Natural killer cell (primary cell): ENCODE data around the gene NKX1-1. TPM values are rescaled to one million over a fixed set of nuclear protein-coding genes. Genes with fewer than 3 reads are reported as not detected.

Source experiments
- ATAC-seq, 3 donors: fragments of 150-1000 bp in 2 of 3; fragments of 200-7000 bp in 1 of 3; cut with Tn5 transposase; 1 replicate in 1 of 3; 2 replicates in 2 of 3; pipeline ENCODE4 v1.10.0; 2021; ENCODE audit warnings: mild to moderate bottlenecking in 2 of 3, moderate library complexity in 2 of 3
- DNase-seq, 2 donors: peaks; one replicate each; pipeline versions ENCODE4 v3.0.0 to v3.0.0-alpha.2; 2013 to 2021; ENCODE audit warnings: mixed read lengths in 1 of 2
- H3K27ac ChIP-seq: one replicate; pipeline ENCODE4 v1.5.1; 2013; ENCODE audit warnings: mild to moderate bottlenecking, low read length
- H3K27me3 ChIP-seq: one replicate; pipeline ENCODE4 v1.6.1; 2013; ENCODE audit warnings: low read length; ENCODE audit not compliant: control insufficient read depth, insufficient read depth
- H3K36me3 ChIP-seq: one replicate; pipeline ENCODE4 v1.6.1; 2013; ENCODE audit warnings: low read length; ENCODE audit not compliant: control insufficient read depth, insufficient read depth
- H3K4me1 ChIP-seq: one replicate; pipeline ENCODE4 v1.6.1; 2013; ENCODE audit warnings: low read length; ENCODE audit not compliant: control insufficient read depth, insufficient read depth
- H3K4me3 ChIP-seq: one replicate; pipeline ENCODE4 v1.5.1; 2013; ENCODE audit warnings: low read length
- H3K9me3 ChIP-seq: one replicate; pipeline ENCODE4 v1.6.1; 2013; ENCODE audit warnings: low read length; ENCODE audit not compliant: control insufficient read depth, insufficient read depth
- H3K27ac Mint-ChIP-seq, 2 donors: one replicate each; pipeline ENCODE4 v1.8.0; 2022; ENCODE audit warnings: mild to moderate bottlenecking in 2 of 2, mixed read lengths in 2 of 2, moderate library complexity in 1 of 2
- H3K27me3 Mint-ChIP-seq, 2 donors: one replicate each; pipeline ENCODE4 v1.8.0; 2022; ENCODE audit warnings: low read depth in 2 of 2, mixed read lengths in 2 of 2
- H3K36me3 Mint-ChIP-seq: one replicate; pipeline ENCODE4 v1.8.0; 2022; ENCODE audit warnings: mixed read lengths
- H3K4me1 Mint-ChIP-seq, 2 donors: one replicate each; pipeline ENCODE4 v1.8.0; 2022; ENCODE audit warnings: mixed read lengths in 2 of 2
- H3K4me3 Mint-ChIP-seq: one replicate; pipeline ENCODE4 v1.8.0; 2022; ENCODE audit warnings: mild to moderate bottlenecking, moderate library complexity, mixed read lengths
- H3K9me3 Mint-ChIP-seq, 2 donors: one replicate each; pipeline ENCODE4 v1.8.0; 2022; ENCODE audit warnings: mixed read lengths in 2 of 2
- WGBS: methylation state at CpG from one replicate; pipeline ENCODE4 v1.1.7; 2013; ENCODE audit warnings: missing lambda C conversion rate; ENCODE audit not compliant: insufficient coverage; 5-methylcytosine and 5-hydroxymethylcytosine counted together
- intact Hi-C: fragments of 100-400 bp; cut with micrococcal nuclease; formaldehyde crosslinking; loops from one replicate; pipeline ENCODE4 v1.14.2; 2022
- total RNA-seq, 4 donors: library from RNA; stranded (reverse); fragments of 120-200 nt in 1 of 4; gene quantifications; one replicate each; pipeline versions ENCODE4 v1.2.3 to v1.2.4, GENCODE V29; 2013 to 2022
- TF ChIP-seq, protein P1 (sequence below): fragments of 200-600 bp; IDR thresholded peaks from one replicate; pipeline ENCODE4 v1.8.0; 2022; ENCODE audit warnings: antibody characterized with exemption

The NKX1-1 gene
- total RNA-seq, 3 donors from 2014 or later (not counting 1 experiment from before 2014, with no cell fraction given) = not detected

DNA sequence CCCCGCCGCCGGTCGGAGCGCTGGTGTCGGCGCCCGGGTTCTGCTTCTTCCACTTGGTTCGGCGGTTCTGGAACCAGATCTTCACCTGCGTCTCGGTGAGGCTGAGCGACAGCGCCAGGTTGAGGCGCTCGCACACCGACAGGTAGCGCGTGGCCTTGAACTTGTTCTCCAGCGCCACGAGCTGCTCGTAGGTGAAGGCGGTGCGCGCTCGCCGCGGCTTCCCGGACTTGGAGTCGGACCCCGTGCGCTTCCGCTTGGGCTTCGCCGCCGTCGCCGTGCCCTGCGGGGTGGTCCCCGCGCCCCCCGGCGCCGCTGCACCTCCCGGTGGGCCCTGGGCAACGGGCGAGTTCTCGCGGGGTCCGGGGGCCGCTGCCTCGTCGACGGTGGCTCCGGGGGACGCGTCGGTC, 3.1 kb downstream of the NKX1-1 start:
- no peaks in the 10 kb centered on the region for H3K36me3 Mint-ChIP-seq
- ATAC-seq (no peak), DNase-seq (no peak)
- no peaks in the 10 kb centered on the region for H3K4me1 Mint-ChIP-seq
- H3K4me3 ChIP-seq = no peak overlapping the region
- H3K27me3 Mint-ChIP-seq = peaks cover 8 to 27% of the 10 kb centered on the region in 2 donors
- H3K4me3 Mint-ChIP-seq = no peak overlapping the region
- no peaks in the 10 kb centered on the region for H3K4me1 ChIP-seq
- WGBS = 12% methylated on average over 58 of the region's 58 CpGs
- peaks cover 35% of the 10 kb centered on the region for H3K27me3 ChIP-seq
- H3K27ac ChIP-seq = no peak overlapping the region
- peaks cover 10% of the 10 kb centered on the region for H3K9me3 ChIP-seq
- H3K27ac Mint-ChIP-seq = no peak overlapping the region
- no peaks in the 10 kb centered on the region for H3K36me3 ChIP-seq
- intact Hi-C loops = no loop called here
- TF ChIP-seq, protein P1, sequence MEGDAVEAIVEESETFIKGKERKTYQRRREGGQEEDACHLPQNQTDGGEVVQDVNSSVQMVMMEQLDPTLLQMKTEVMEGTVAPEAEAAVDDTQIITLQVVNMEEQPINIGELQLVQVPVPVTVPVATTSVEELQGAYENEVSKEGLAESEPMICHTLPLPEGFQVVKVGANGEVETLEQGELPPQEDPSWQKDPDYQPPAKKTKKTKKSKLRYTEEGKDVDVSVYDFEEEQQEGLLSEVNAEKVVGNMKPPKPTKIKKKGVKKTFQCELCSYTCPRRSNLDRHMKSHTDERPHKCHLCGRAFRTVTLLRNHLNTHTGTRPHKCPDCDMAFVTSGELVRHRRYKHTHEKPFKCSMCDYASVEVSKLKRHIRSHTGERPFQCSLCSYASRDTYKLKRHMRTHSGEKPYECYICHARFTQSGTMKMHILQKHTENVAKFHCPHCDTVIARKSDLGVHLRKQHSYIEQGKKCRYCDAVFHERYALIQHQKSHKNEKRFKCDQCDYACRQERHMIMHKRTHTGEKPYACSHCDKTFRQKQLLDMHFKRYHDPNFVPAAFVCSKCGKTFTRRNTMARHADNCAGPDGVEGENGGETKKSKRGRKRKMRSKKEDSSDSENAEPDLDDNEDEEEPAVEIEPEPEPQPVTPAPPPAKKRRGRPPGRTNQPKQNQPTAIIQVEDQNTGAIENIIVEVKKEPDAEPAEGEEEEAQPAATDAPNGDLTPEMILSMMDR = no peak
- H3K9me3 Mint-ChIP-seq = no peaks in the 10 kb centered on the region

DNA sequence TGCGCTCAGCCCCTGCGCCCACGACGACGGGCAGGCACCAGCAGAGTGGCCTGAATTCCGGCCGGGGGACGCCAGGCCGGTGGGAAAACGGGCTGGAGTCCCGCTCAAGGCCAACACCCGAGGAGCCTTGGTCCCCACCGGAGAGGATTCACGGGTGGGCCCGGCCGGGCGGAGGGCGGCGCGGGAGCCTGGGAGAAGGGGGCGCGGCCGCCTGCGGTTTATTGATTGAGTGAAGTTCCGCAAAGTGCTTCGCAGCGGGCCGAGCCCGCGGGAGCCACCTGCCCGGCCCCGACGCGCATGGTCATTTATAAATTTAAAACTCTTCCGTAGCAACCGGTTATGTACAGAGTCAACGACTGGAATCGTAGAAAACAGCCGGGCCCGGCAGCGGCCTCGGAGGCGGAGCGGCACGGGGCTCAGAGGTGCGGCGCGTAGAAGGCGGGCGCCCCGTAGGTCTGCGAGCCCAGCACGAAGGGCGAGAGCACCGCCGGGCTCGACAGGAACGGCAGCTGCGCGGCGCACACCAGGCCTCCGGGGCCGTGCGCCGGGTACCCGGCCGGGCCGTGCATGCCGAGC, 3.6 kb downstream of the NKX1-1 start:
- WGBS = 6% methylated on average over 69 of the region's 69 CpGs
- H3K36me3 Mint-ChIP-seq = no peaks in the 10 kb centered on the region
- Histone ChIP-seq H3K27me3 (peaks cover 33% of the 10 kb centered on the region), H3K9me3 (peaks cover 13% of the 10 kb centered on the region), H3K4me1 (no peaks in the 10 kb centered on the region), H3K4me3 (no peak overlapping the region), H3K36me3 (no peaks in the 10 kb centered on the region), H3K27ac (no peak overlapping the region)
- TF ChIP-seq, protein P1 = no peak
- H3K27me3 Mint-ChIP-seq = peaks cover 6 to 26% of the 10 kb centered on the region in 2 donors
- intact Hi-C loops = no loop called here
- no peak for DNase-seq
- ATAC-seq = no peak
- H3K27ac Mint-ChIP-seq = no peak overlapping the region
- H3K4me1 Mint-ChIP-seq = no peaks in the 10 kb centered on the region
- H3K4me3 Mint-ChIP-seq = no peak overlapping the region
- no peaks in the 10 kb centered on the region for H3K9me3 Mint-ChIP-seq

- Mint-ChIP-seq H3K27ac (no peak overlapping the region), H3K4me1 (no peaks in the 10 kb centered on the region), H3K36me3 (no peaks in the 10 kb centered on the region), H3K27me3 (peaks cover 6 to 22% of the 10 kb centered on the region in 2 donors), H3K9me3 (no peaks in the 10 kb centered on the region), H3K4me3 (no peak overlapping the region)
- H3K9me3 ChIP-seq = peaks cover 19% of the 10 kb centered on the region
- H3K27ac ChIP-seq = no peak overlapping the region
- WGBS = 15% methylated on average over 24 of the region's 24 CpGs
- ATAC-seq = no peak
- H3K4me3 ChIP-seq = no peak overlapping the region
- TF ChIP-seq, protein P1 = no peak
- no peak for DNase-seq
- intact Hi-C loops = no loop called here
- H3K4me1 ChIP-seq = no peaks in the 10 kb centered on the region
- no peaks in the 10 kb centered on the region for H3K36me3 ChIP-seq
- H3K27me3 ChIP-seq = peaks cover 29% of the 10 kb centered on the region
These were observed 4.2 kb downstream of the NKX1-1 start for GRCh38 chr4:1402021-1402515.
